MCF 10A (cell line): ENCODE measurements around the gene GPX4. TPM values are rescaled to one million over a fixed set of nuclear protein-coding genes. Genes with fewer than 3 reads are reported as not detected.

ENCODE experiments used
- Bru-seq: library from RNA; stranded (reverse); fragments of 400-500 nt; gene quantifications from one replicate; lab custom pipeline; 2021; lab: Mats Ljungman, UMichigan
- BruChase-seq, 2 experiments: library from RNA; stranded (reverse); fragments of 400-500 nt; gene quantifications; one replicate each; lab custom pipeline; 2021; lab: Mats Ljungman, UMichigan
- BruUV-seq: library from RNA; stranded (reverse); fragments of 400-500 nt; replicated peaks from 2 replicates; lab custom pipeline; 2021; lab: Mats Ljungman, UMichigan
- CTCF ChIA-PET: fragments of 300-600 bp; sonication (Branson Sonifier 250); formaldehyde crosslinking; extraction: SDS; loops from one replicate; lab custom pipeline; 2021; ENCODE audit warnings: antibody characterized with exemption, inconsistent platforms; lab: Yijun Ruan, JAX
- POLR2A ChIA-PET: fragments of 300-600, 350-650 bp; sonication (Branson Sonifier 250); formaldehyde crosslinking; extraction: SDS; loops from one replicate; lab custom pipeline; 2020; ENCODE audit warnings: antibody characterized with exemption, inconsistent platforms; lab: Yijun Ruan, JAX
- DNase-seq: peaks from one replicate; pipeline ENCODE4 v3.0.0-alpha.2; 2018; ENCODE audit not compliant: unreplicated experiment
- H3K27ac Mint-ChIP-seq: one replicate; pipeline ENCODE4 v1.8.0; 2022; ENCODE audit warnings: mild to moderate bottlenecking, low read depth, mixed read lengths; ENCODE audit not compliant: unreplicated experiment
- H3K27me3 Mint-ChIP-seq: one replicate; pipeline ENCODE4 v1.8.0; 2022; ENCODE audit warnings: mixed read lengths; ENCODE audit not compliant: insufficient read depth, unreplicated experiment
- H3K36me3 Mint-ChIP-seq: one replicate; pipeline ENCODE4 v1.8.0; 2022; ENCODE audit warnings: mild to moderate bottlenecking, moderate library complexity, mixed read lengths; ENCODE audit not compliant: insufficient read depth, unreplicated experiment
- H3K4me1 Mint-ChIP-seq: one replicate; pipeline ENCODE4 v1.8.0; 2022; ENCODE audit warnings: mixed read lengths; ENCODE audit not compliant: insufficient read depth, unreplicated experiment
- H3K4me3 Mint-ChIP-seq: one replicate; pipeline ENCODE4 v1.8.0; 2022; ENCODE audit warnings: mild to moderate bottlenecking, moderate library complexity, mixed read lengths; ENCODE audit not compliant: unreplicated experiment
- H3K9me3 Mint-ChIP-seq: one replicate; pipeline ENCODE4 v1.8.0; 2022; ENCODE audit warnings: mixed read lengths; ENCODE audit not compliant: unreplicated experiment
- intact Hi-C: fragments of 100-400 bp; cut with micrococcal nuclease; formaldehyde crosslinking; loops from 2 replicates; pipeline ENCODE4 v1.14.1; 2022
- long read RNA-seq: library from polyadenylated mRNA; stranded (forward); transcript quantifications from one replicate; pipeline ENCODE4 v2.0.0, GENCODE V29; 2022
- total RNA-seq: library from RNA; stranded (reverse); gene quantifications from 2 replicates; pipeline ENCODE4 v1.2.3, GENCODE V29; 2022
- TF ChIP-seq, protein P1 (sequence below): fragments of 200-600 bp; IDR thresholded peaks from one replicate; pipeline ENCODE4 v1.8.0; 2022; ENCODE audit warnings: antibody characterized with exemption, mild to moderate bottlenecking; ENCODE audit not compliant: unreplicated experiment

The GPX4 gene
- total RNA-seq (179 and 191 TPM in 2 replicates), Bru-seq, nascent RNA (percentile 75 among the genes with signal in this experiment), BruChase-seq, experiment 1, labeled RNA remaining after a 6-hour chase (percentile 88 among the genes with signal in this experiment), BruChase-seq, experiment 2, labeled RNA remaining after a 2-hour chase (percentile 69 among the genes with signal in this experiment)
- long read RNA-seq, transcript GPX4-201 (7 exons, 919 nt), result major isoform, 253 of 295 reads
- long read RNA-seq, partial matches to known transcripts, result 7 of 295 reads
- long read RNA-seq, other reads (novel, unspliced or antisense), result 32 of 295 reads

DNA sequence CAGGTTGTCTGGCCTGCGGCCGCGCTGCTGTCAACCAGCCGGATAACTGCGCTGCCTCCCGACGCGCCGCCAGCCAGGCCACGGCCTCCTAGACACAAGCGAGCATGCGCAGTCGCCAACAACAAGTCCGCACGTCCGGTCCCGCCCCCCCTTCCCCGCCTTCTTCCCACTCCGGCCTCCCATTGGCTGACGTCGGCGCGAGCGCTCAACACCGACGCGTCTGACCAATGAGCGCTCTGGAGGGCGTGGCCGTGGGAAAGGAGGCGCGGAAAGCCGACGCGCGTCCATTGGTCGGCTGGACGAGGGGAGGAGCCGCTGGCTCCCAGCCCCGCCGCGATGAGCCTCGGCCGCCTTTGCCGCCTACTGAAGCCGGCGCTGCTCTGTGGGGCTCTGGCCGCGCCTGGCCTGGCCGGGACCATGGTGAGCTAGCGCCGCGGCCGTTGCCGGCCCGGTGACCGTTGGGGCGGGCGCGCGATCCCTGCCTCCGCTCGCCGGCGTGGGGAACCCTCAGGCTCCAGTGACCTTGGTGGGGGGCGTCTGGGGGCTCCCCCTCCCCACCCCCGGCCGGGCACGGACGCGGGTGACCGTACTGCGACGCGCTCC lies at the start of gene GPX4:
Gene GPX4 (plus strand): TSS at position 287 of the 603 bp plus-strand sequence. CDS start 50 bp downstream, at position 337.
- intact Hi-C loops, result loop anchor here (5.0 kb wide), 2 partner anchors 37 to 78 kb away; partner anchors contain the start of gene ARHGAP45
- peak within 1 kb of the TSS; percentile 78 for H3K27ac Mint-ChIP-seq
- BruUV-seq, result no TSS peak
- ChIA-PET POLR2A (interaction anchor here (0.6 to 6.6 kb wide), 21 partner anchors 10 to 166 kb away, joined by 3 to 73 read pairs (median 4); partner anchors contain the start of genes ARHGAP45 and CNN2), CTCF (interaction anchor here (0.5 to 1.3 kb wide), 3 partner anchors 39 to 161 kb away, joined by 3 to 4 read pairs (median 3); no protein-coding TSS in a partner anchor)
- H3K4me3 Mint-ChIP-seq, result peak within 1 kb of the TSS; percentile 71
- TF ChIP-seq, protein P1, sequence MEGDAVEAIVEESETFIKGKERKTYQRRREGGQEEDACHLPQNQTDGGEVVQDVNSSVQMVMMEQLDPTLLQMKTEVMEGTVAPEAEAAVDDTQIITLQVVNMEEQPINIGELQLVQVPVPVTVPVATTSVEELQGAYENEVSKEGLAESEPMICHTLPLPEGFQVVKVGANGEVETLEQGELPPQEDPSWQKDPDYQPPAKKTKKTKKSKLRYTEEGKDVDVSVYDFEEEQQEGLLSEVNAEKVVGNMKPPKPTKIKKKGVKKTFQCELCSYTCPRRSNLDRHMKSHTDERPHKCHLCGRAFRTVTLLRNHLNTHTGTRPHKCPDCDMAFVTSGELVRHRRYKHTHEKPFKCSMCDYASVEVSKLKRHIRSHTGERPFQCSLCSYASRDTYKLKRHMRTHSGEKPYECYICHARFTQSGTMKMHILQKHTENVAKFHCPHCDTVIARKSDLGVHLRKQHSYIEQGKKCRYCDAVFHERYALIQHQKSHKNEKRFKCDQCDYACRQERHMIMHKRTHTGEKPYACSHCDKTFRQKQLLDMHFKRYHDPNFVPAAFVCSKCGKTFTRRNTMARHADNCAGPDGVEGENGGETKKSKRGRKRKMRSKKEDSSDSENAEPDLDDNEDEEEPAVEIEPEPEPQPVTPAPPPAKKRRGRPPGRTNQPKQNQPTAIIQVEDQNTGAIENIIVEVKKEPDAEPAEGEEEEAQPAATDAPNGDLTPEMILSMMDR, result no peak
- no peaks in the 10 kb centered on the region for H3K27me3 Mint-ChIP-seq
- peaks cover 10% of the 10 kb centered on the region for H3K4me1 Mint-ChIP-seq
- peak; percentile 100 for DNase-seq
- H3K9me3 Mint-ChIP-seq, result peaks cover 2% of the 10 kb centered on the region
- H3K36me3 Mint-ChIP-seq, result peaks cover 53% of the 10 kb centered on the region

- TF ChIP-seq, protein P1, result no peak
- H3K9me3 Mint-ChIP-seq, result no peaks in the 10 kb centered on the region
- H3K4me3 Mint-ChIP-seq, result no peak overlapping the region
- no peaks in the 10 kb centered on the region for H3K27me3 Mint-ChIP-seq
- ChIA-PET CTCF (interaction anchor here (0.6 to 1.3 kb wide), 2 partner anchors 11 to 123 kb away, joined by 3 to 4 read pairs; no protein-coding TSS in a partner anchor), POLR2A (interaction anchor here (0.7 to 1.7 kb wide), 5 partner anchors 11 to 28 kb away, joined by 3 to 6 read pairs (median 4); partner anchors contain the start of genes ABCA7 and CNN2)
- H3K4me1 Mint-ChIP-seq, result no peaks in the 10 kb centered on the region
- no TSS peak for BruUV-seq
- no peak overlapping the region for H3K27ac Mint-ChIP-seq
- intact Hi-C loops, result loop anchor here (5.0 kb wide), 1 partner anchor 138 kb away; no protein-coding TSS in a partner anchor
- DNase-seq, result no peak
- no peaks in the 10 kb centered on the region for H3K36me3 Mint-ChIP-seq
Measured at GRCh38 chr19:1054102-1055027, 49.4 kb upstream of the GPX4 start.

DNA sequence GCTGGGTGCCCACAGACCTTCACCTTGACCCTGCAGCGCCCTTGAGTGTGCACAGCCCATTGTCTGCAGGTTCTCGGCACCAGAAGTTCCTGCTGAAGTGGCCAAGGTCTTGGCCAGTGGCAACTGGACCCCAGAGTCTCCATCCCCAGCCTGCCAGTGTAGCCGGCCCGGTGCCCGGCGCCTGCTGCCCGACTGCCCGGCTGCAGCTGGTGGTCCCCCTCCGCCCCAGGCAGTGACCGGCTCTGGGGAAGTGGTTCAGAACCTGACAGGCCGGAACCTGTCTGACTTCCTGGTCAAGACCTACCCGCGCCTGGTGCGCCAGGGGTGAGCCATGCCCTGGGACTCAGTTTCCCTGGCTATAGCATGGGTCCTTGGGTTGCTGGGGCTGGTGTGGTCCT lies 48.8 kb upstream of the GPX4 start:
- ChIA-PET POLR2A (interaction anchor here (1.3 kb wide), 1 partner anchor 26 kb away, joined by 4 read pairs; no protein-coding TSS in a partner anchor), CTCF (interaction anchor here (0.6 kb wide), 1 partner anchor 122 kb away, joined by 3 read pairs; no protein-coding TSS in a partner anchor)
- H3K4me1 Mint-ChIP-seq, result no peaks in the 10 kb centered on the region
- intact Hi-C loops, result loop anchor here (5.0 kb wide), 1 partner anchor 137 kb away; no protein-coding TSS in a partner anchor
- H3K27me3 Mint-ChIP-seq, result no peaks in the 10 kb centered on the region
- H3K27ac Mint-ChIP-seq, result no peak overlapping the region
- BruUV-seq, result no TSS peak
- no peaks in the 10 kb centered on the region for H3K36me3 Mint-ChIP-seq
- TF ChIP-seq, protein P1, result no peak
- no peaks in the 10 kb centered on the region for H3K9me3 Mint-ChIP-seq
- no peak overlapping the region for H3K4me3 Mint-ChIP-seq
- no peak for DNase-seq
